GM18868 (cell line): ENCODE results near the gene LNP1.
"Not testable (repeated sequence)": the region's sequence is repeated elsewhere in the genome, so short reads cannot be mapped to it uniquely, and the experiment has no call there.

Experiments
- ATAC-seq: cut with Tn5 transposase; IDR thresholded peaks from one replicate; pipeline ENCODE4 v1.9.1; 2021; ENCODE audit warnings: mild to moderate bottlenecking, moderate library complexity; ENCODE audit not compliant: unreplicated experiment

LNP1 gene

GRCh38 chr3:100471444-100471843 is 70.1 kb downstream of the LNP1 start:
- no peak for ATAC-seq

DNA sequence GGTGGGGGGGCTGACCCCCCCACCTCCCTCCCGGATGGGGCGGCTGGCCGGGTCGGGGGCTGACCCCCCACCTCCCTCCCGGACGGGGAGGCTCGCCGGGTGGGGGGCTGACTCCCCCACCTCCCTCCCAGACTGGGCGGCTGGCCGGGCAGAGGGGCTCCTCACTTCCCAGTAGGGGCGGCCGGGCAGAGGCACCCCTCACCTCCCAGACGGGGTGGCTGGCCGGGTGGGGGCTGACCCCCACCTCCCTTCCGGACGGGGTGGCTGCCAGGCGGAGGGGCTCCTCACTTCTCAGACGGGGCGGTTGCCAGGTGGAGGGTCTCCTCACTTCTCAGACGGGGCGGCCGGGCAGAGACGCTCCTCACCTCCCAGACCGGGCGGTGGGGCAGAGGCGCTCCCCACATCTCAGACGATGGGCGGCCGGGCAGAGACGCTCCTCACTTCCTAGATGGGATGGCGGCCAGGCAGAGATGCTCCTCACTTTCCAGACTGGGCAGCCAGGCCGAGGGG is 76.6 kb downstream of the LNP1 start:
- ATAC-seq = not testable (repeated sequence)

DNA sequence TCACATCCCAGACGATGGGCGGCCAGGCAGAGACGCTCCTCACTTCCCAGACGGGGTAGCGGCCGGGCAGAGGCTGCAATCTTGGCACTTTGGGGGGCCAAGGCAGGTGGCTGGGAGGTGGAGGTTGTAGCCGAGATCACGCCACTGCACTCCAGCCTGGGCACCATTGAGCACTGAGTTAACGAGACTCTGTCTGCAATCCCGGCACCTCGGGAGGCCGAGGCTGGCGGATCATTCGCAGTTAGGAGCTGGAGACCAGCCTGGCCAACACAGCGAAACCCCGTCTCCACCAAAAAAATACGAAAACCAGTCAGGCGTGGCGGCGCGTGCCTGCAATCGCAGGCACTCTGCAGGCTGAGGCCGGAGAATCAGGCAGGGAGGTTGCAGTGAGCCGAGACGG is 77.2 kb downstream of the LNP1 start:
- not testable (repeated sequence) for ATAC-seq

GRCh38 chr3:100480081-100480480 is 78.7 kb downstream of the LNP1 start:
- no peak for ATAC-seq

DNA sequence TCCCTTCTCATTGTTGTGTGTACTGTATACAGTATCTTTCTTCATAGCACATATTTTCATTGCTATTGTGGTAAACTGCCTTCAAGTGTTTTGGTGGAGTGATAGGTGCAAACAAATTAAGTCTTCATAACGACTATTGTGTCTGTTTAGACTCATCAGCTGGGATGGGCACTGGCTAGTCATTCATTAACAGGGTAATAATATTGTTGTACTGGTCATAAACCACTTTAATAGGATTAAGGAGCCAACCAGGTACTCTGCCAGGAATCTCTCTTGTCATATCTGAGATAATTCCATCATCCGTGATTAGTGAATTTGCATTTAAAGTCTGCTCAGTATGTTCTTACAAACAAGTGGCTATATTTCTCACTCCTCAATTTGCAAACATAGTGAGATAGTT is 80.8 kb downstream of the LNP1 start:
- no peak for ATAC-seq

DNA sequence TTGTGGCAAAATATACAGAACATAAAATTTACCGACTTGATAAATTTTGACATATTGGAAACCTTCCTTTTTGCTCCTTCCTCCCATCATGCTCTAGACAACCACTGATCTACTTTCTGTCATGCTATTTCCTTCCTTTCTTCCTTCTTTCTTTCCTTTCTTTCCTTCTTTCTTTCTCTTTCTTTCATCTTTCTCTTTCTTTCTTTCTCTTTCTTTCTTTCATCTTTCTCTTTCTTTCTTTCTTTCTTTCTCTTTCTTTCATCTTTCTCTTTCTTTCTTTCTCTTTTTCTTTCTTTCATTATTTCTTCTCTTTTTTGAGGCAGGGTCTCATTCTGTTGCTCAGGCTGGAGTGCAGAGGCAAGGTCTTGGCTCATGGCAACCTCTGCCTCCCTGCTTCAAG is 82.2 kb downstream of the LNP1 start:
- no peak for ATAC-seq

- no peak for ATAC-seq
Observed at GRCh38 chr3:100486808-100487207, 85.5 kb downstream of the LNP1 start.

GRCh38 chr3:100489118-100489517 is 87.8 kb downstream of the LNP1 start:
- no peak for ATAC-seq

DNA sequence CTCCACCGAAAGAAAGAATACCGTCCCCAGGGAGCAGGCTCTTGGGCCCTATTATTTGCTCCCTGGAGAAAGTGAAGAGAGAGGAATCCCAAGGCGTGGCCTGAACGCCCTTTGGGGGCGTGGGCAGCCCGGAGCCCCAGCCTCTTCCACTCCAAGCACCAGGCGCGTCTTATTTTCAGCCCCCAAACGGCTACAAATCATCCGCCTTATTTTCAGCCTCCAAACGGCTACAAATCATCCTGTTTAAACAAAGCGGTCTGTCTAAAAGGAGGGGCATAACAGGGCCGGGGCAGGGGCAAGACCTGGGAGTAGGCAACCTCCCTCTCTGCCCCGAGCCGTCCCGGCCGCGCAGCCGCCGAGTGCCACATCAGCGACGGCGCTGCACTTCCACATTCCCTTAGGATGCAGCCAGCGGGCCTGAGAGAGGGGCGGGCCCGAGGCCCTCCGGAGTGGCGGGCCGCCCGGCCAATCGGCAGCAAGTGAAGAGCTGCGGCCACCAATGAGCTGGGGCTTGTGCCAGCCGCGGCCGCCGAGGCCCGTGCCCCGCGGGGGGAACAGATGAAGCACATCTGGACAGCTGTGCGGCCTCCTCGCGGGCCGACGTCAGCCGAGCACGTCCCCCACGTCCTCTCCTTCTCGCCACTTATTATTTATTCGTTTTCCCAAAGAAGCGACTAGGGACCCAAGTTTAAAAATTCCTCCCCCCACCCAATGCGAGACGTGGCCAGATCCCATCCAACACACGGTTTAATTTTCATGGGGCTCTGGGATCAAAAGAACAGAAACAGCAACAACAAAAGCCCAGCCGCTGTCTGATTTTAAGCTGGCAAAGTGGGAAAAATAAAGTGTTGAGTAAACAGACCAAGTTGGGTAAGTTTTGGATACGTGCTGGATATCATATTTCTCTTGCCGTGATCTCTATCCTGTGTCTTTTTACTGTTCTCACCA is 91.0 kb downstream of the LNP1 start, which contains the start of gene TMEM45A:
TMEM45A (plus strand) TSS at position 561 of the 948 bp plus-strand sequence. CDS start 62,593 bp downstream, outside the sequence.
- peak; percentile 89 for ATAC-seq

DNA sequence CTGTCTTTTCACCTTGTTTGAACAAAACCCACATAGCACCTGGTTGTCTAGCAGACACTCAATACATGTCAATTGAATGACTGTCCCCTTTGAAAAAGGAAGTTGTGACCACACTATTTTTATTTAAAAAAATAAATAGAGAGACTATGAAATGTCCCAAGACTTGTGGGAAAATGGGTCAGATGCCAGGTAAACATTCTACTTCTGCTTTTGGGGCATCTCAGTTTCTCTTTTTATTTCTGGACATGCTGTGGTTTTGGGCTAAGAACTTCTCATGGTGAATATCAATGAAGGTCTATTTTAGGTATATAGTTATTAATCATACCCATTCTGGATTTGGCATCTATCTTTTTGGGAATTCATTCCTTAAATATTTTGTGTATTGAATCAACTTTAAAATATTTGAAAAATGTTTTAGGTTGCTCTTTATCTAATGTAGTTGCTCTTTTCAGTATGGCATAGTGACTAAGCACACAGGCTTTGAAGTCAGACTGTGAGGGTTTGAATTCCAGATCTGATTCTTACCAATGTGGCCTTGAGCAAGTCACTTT is 95.4 kb downstream of the LNP1 start:
- ATAC-seq = peak; percentile 57

DNA sequence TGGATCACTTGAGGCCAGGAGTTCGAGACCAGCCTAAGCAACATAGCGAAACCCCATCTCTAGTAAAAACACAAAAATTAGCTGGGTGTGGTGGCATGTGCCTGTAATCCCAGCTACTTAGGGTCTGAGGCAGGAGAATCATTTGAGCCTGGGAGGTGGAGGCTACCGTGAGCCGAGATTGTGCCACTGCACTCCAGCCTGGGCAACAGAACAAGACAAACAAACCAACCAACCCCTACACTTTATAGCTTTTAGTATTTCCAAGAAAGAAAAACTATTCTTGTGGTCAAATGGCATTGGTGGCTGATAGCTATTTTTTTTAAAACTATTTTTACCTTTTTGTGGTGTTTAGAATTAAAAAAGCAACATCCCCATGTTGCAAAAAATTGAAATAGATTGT is 98.3 kb downstream of the LNP1 start:
- no peak for ATAC-seq

GRCh38 chr3:100500320-100500880 is 99.1 kb downstream of the LNP1 start:
- ATAC-seq = no peak

DNA sequence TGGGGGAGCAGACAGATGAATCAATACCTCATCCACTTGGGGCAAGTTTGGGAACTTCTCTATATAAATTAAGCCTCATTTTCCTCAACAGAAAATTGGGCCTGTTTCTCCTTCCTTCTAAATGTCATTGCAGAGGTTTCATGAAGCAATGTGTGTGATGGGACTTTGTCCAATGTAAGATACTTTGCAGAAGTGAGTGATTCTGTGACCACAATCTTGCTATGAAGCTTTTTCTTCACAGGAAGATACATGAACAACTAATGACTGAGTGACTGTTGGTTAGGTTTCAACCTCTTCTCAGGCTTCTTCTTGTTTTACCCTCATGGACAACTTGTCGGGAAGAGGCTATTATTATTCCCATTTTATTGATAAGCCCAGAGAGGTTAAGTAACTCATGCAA is 102.1 kb downstream of the LNP1 start:
- ATAC-seq = peak; percentile 80
